ENCODE measurements around the gene DAPK2. TPM values are rescaled to one million over a fixed set of nuclear protein-coding genes. Genes with fewer than 3 reads are reported as not detected.
"Not testable (repeated sequence)": the region's sequence is repeated elsewhere in the genome, so short reads cannot be mapped to it uniquely, and the experiment has no call there.

DAPK2 gene
- total RNA-seq, 1 donor from 2014 or later: 1.6 TPM

- Mint-ChIP-seq H3K9me3 (ENCODE audit: low read depth) (no peaks in the 10 kb centered on the region), H3K36me3 (ENCODE audit: low read depth) (peaks cover under 1% of the 10 kb centered on the region), H3K27me3 (ENCODE audit: low read depth) (no peaks in the 10 kb centered on the region), H3K4me3 (ENCODE audit: unreplicated experiment) (no peak overlapping the region), H3K27ac (ENCODE audit: unreplicated experiment) (no peak overlapping the region), H3K4me1 (ENCODE audit: low read depth) (peaks cover 24% of the 10 kb centered on the region)
- DNase-seq (ENCODE audit: low spot score): no peak
- peak; percentile 93 for TF ChIP-seq CTCF (IDR thresholded peaks at IDR 0.05)
These were observed 21.3 kb upstream of the DAPK2 start for GRCh38 chr15:64067564-64068030.

GRCh38 chr15:64066451-64066850 is 20.2 kb upstream of the DAPK2 start:
- H3K4me1 Mint-ChIP-seq (ENCODE audit: low read depth): peaks cover 13% of the 10 kb centered on the region
- no peak for TF ChIP-seq CTCF (IDR thresholded peaks at IDR 0.05)
- H3K9me3 Mint-ChIP-seq (ENCODE audit: low read depth): no peaks in the 10 kb centered on the region

GRCh38 chr15:64060716-64061115 is 14.4 kb upstream of the DAPK2 start:
- no peak overlapping the region for H3K4me3 Mint-ChIP-seq (ENCODE audit: unreplicated experiment)
- no peaks in the 10 kb centered on the region for H3K36me3 Mint-ChIP-seq (ENCODE audit: low read depth)
- DNase-seq (ENCODE audit: low spot score): no peak
- TF ChIP-seq CTCF (IDR thresholded peaks at IDR 0.05): no peak
- peaks cover 3% of the 10 kb centered on the region for H3K4me1 Mint-ChIP-seq (ENCODE audit: low read depth)
- no peaks in the 10 kb centered on the region for H3K9me3 Mint-ChIP-seq (ENCODE audit: low read depth)
- no peak overlapping the region for H3K27ac Mint-ChIP-seq (ENCODE audit: unreplicated experiment)
- H3K27me3 Mint-ChIP-seq (ENCODE audit: low read depth): no peaks in the 10 kb centered on the region

More at GRCh38 chr15:64066451-64066850, 20.2 kb upstream of the DAPK2 start:
- Mint-ChIP-seq H3K27me3 (ENCODE audit: low read depth) (no peaks in the 10 kb centered on the region), H3K36me3 (ENCODE audit: low read depth) (no peaks in the 10 kb centered on the region), H3K4me3 (ENCODE audit: unreplicated experiment) (no peak overlapping the region), H3K27ac (ENCODE audit: unreplicated experiment) (no peak overlapping the region)
- no peak for DNase-seq (ENCODE audit: low spot score)

- H3K4me1 Mint-ChIP-seq (ENCODE audit: low read depth); H3K36me3 Mint-ChIP-seq (ENCODE audit: low read depth); DNase-seq (ENCODE audit: low spot score); H3K27me3 Mint-ChIP-seq (ENCODE audit: low read depth); H3K4me3 Mint-ChIP-seq (ENCODE audit: unreplicated experiment); H3K9me3 Mint-ChIP-seq (ENCODE audit: low read depth); H3K27ac Mint-ChIP-seq (ENCODE audit: unreplicated experiment): not testable (repeated sequence)
These were observed 12.8 kb upstream of the DAPK2 start for GRCh38 chr15:64059104-64059503.

GRCh38 chr15:64058279-64058678 is 12.0 kb upstream of the DAPK2 start:
- Mint-ChIP-seq H3K27me3 (ENCODE audit: low read depth) (no peaks in the 10 kb centered on the region), H3K9me3 (ENCODE audit: low read depth) (no peaks in the 10 kb centered on the region)
- no peak for DNase-seq (ENCODE audit: low spot score)

GRCh38 chr15:64053674-64054073 is 7.4 kb upstream of the DAPK2 start:
- DNase-seq (ENCODE audit: low spot score); H3K4me3 Mint-ChIP-seq (ENCODE audit: unreplicated experiment); H3K4me1 Mint-ChIP-seq (ENCODE audit: low read depth); H3K27ac Mint-ChIP-seq (ENCODE audit: unreplicated experiment); H3K27me3 Mint-ChIP-seq (ENCODE audit: low read depth); H3K9me3 Mint-ChIP-seq (ENCODE audit: low read depth); H3K36me3 Mint-ChIP-seq (ENCODE audit: low read depth): not testable (repeated sequence)

More at GRCh38 chr15:64058279-64058678, 12.0 kb upstream of the DAPK2 start:
- no peak overlapping the region for H3K27ac Mint-ChIP-seq (ENCODE audit: unreplicated experiment)
- no peaks in the 10 kb centered on the region for H3K36me3 Mint-ChIP-seq (ENCODE audit: low read depth)
- no peak overlapping the region for H3K4me3 Mint-ChIP-seq (ENCODE audit: unreplicated experiment)
- no peak for TF ChIP-seq CTCF (IDR thresholded peaks at IDR 0.05)
- H3K4me1 Mint-ChIP-seq (ENCODE audit: low read depth): peaks cover under 1% of the 10 kb centered on the region

Measured in chondrocyte (in vitro differentiated cells).